ENCODE results near the gene DSN1. TPM values are rescaled to one million over a fixed set of nuclear protein-coding genes. Genes with fewer than 3 reads are reported as not detected.

Gene DSN1
- total and polyA plus RNA-seq, 9 of the 15 experiments (the other 6 are each of a cell fraction or from before 2014, with no cell fraction given): 23.3 to 45.3 (median 31.1) TPM

DNA sequence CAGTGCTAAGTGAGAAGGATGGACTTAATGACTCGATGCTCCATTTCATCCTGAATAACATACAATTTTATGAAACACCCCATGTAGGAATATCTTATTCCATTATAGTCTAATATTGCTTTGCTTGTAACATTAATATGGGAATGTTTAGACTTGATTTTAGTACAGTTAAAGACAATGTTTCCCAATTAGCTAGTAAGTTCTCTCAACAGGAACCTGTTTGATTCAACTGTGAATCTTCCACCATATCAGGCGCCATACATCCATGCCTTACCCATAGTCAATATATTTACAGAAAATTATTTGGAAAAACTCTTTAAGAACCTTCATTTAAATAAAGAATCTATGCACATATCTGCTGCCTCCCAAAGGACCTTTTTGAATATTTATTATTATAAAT, 31.0 kb downstream of the DSN1 start (continued):
- TF ChIP-seq POLR2B (IDR thresholded peaks at IDR 0.05; ENCODE audit: low read depth, partially characterized antibody) (no peak), TRIM28 (IDR thresholded peaks at IDR 0.05) (no peak), ZBTB7A (IDR thresholded peaks at IDR 0.05; ENCODE audit: borderline replicate concordance, control insufficient read depth, low read depth, low read length) (no peak)
- TF ChIP-seq, protein P1, sequence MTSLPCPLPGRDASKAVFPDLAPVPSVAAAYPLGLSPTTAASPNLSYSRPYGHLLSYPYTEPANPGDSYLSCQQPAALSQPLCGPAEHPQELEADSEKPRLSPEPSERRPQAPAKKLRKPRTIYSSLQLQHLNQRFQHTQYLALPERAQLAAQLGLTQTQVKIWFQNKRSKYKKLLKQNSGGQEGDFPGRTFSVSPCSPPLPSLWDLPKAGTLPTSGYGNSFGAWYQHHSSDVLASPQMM (CRISPR knock-in tag; IDR thresholded peaks at IDR 0.05): no peak

DNA sequence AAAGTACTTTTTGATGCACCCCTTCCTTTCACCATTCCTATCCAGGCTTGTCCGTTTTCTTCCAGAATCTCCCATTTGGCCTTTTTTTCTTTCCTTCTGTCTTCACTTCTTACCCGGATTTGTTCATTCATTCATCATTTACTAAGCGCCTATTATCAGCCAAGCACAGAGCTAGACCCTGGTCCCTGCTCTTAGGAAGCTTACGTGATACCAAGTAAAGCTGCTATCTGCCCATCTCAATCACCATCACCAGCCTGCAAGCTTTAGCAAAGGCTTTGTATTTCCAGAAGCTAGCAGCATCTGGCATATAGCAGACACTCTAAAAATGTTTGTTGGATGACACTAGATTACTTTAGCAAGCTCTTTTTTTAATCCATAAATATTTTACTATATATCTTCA, 32.5 kb downstream of the DSN1 start:
- no peaks in the 10 kb centered on the region for H3K9me3 ChIP-seq (replicated peaks; ENCODE audit: control insufficient read depth, insufficient read depth, low read depth, low read length)
- WGBS (ENCODE audit: insufficient coverage, low coverage, missing lambda C conversion rate): 13% methylated on average over 4 of the region's 4 CpGs
- peaks cover 11% of the 10 kb centered on the region; the same call in 1 of the 3 replicates for H3K79me2 ChIP-seq (ENCODE audit: control insufficient read depth, insufficient read depth, low read length)
- H3K4me3 ChIP-seq: no peak overlapping the region
- in situ Hi-C loops (cut with MboI) (no loop called here), intact Hi-C loops (cut with micrococcal nuclease) (loop anchor here (10.0 kb wide), 1 partner anchor 126 kb away; no protein-coding TSS in a partner anchor)
- no peak overlapping the region for H2AFZ ChIP-seq (ENCODE audit: low read depth, low read length)
- no TSS peak for BruUV-seq (replicated peaks)
- H3K27ac ChIP-seq (ENCODE audit: extremely low read depth, low read depth, low read length): no peak overlapping the region
- H3K36me3 ChIP-seq (ENCODE audit: control insufficient read depth, insufficient read depth, low read length): no peaks in the 10 kb centered on the region
- H3K4me1 ChIP-seq (replicated peaks in 1 of 2; ENCODE audit: control insufficient read depth in 2 of 2, insufficient read depth in 2 of 2, low read length in 2 of 2): peaks cover 13 to 18% of the 10 kb centered on the region in 2 experiments
- ATAC-seq: no peak
- ChIA-PET CTCF (ENCODE audit: low intra/inter-chr PET ratio) (no interaction called here), POLR2A (interaction anchor here (0.5 to 1.0 kb wide), 4 partner anchors 11 to 33 kb away, joined by 3 read pairs; partner anchors contain the start of gene DSN1)
- DNase-seq (ENCODE audit: extremely low read depth in 1 of 4, low spot score in 3 of 4): no peak
- H4K20me1 ChIP-seq (replicated peaks; ENCODE audit: control insufficient read depth, insufficient read depth, low read length): 0 out of 2 replicates have a peak, but pooled peaks cover 2% of the 10 kb centered on the region
- no peaks in the 10 kb centered on the region for H3K27me3 ChIP-seq (ENCODE audit: control insufficient read depth in 2 of 2, insufficient read depth in 2 of 2, low read length in 2 of 2)
- FAIRE-seq: peak; percentile 52
- H3K4me2 ChIP-seq (ENCODE audit: insufficient read depth, low read length): no peak overlapping the region
- H3K9me1 ChIP-seq (ENCODE audit: control insufficient read depth, insufficient read depth, low read length): no peaks in the 10 kb centered on the region
- no peak overlapping the region for H3K9ac ChIP-seq (ENCODE audit: insufficient read depth in 1 of 2, low read depth in 2 of 2, low read length in 2 of 2)
- peak; percentile 26; the same call in 1 of the 2 replicates for TF ChIP-seq ARID1B (IDR thresholded peaks at IDR 0.05)
- peak; percentile 51 for TF ChIP-seq CBFA2T3 (IDR thresholded peaks at IDR 0.05)
- TF ChIP-seq TAL1 (IDR thresholded peaks at IDR 0.05): peak; percentile 36; the same call in 1 of the 2 replicates
- no peak for TF ChIP-seq ZNF143 (CRISPR knock-in tag; IDR thresholded peaks at IDR 0.05)
- peak in 1 of 2 experiments; percentile 22; a peak in 1 of 4 replicates for TF ChIP-seq RCOR1 (IDR thresholded peaks at IDR 0.05; ENCODE audit: borderline replicate concordance in 1 of 2, low read depth in 2 of 2, low read length in 2 of 2)
- no peak for TF ChIP-seq SRF (CRISPR knock-in tag; IDR thresholded peaks at IDR 0.05)
- TF ChIP-seq CBFA2T2 (conservative IDR thresholded peaks at IDR 0.05): 0 out of 2 replicates have a peak, but pooled peaks have one; percentile 16
- TF ChIP-seq, protein P2, sequence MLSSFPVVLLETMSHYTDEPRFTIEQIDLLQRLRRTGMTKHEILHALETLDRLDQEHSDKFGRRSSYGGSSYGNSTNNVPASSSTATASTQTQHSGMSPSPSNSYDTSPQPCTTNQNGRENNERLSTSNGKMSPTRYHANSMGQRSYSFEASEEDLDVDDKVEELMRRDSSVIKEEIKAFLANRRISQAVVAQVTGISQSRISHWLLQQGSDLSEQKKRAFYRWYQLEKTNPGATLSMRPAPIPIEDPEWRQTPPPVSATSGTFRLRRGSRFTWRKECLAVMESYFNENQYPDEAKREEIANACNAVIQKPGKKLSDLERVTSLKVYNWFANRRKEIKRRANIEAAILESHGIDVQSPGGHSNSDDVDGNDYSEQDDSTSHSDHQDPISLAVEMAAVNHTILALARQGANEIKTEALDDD (IDR thresholded peaks at IDR 0.05): 0 out of 2 replicates have a peak, but pooled peaks have one; percentile 8

Data from K562 (cell line).